GM12878 (cell line): ENCODE measurements around the gene PTX4. TPM values are rescaled to one million over a fixed set of nuclear protein-coding genes. Genes with fewer than 3 reads are reported as not detected.

ENCODE experiments used
- ATAC-seq: fragments of 200-7000 bp; cut with Tn5 transposase; 3 replicates; pipeline ENCODE4 v1.9.1; 2020; ENCODE audit warnings: mild to moderate bottlenecking, moderate library complexity
- BruUV-seq: library from RNA; stranded (reverse); fragments of 400-500 nt; replicated peaks from 2 replicates; lab custom pipeline; 2021; lab: Mats Ljungman, UMichigan
- CTCF ChIA-PET: fragments of 300-600 bp; sonication (Branson Sonifier 250); formaldehyde crosslinking; extraction: SDS; loops from one replicate; lab custom pipeline; 2021; ENCODE audit warnings: inconsistent platforms; lab: Yijun Ruan, JAX
- POLR2A ChIA-PET: fragments of 350-600 bp; formaldehyde crosslinking; extraction: SDS; loops from one replicate; lab custom pipeline; 2021; ENCODE audit warnings: inconsistent platforms; lab: Charles Lee
- RAD21 ChIA-PET: fragments of 300-600 bp; sonication (Branson Sonifier 250); formaldehyde crosslinking; loops from one replicate; lab custom pipeline; 2023; ENCODE audit warnings: antibody characterized with exemption; ENCODE audit not compliant: unreplicated experiment; lab: Charles Lee
- SMC1A ChIA-PET: fragments of 300-600 bp; sonication (Branson Sonifier 250); formaldehyde crosslinking; loops from one replicate; lab custom pipeline; 2023; ENCODE audit not compliant: unreplicated experiment, uncharacterized antibody; lab: Charles Lee
- DNase-seq: peaks from one replicate; pipeline ENCODE4 v3.0.0-alpha.2; 2011; ENCODE audit warnings: low read depth, low spot score
- FAIRE-seq: peaks from 3 replicates; lab custom pipeline; 2011; peaks lifted over from hg19 to GRCh38; lab: Jason Lieb, UNC
- H2AFZ ChIP-seq: 2 replicates; pipeline ENCODE4 v1.6.0; 2011; ENCODE audit warnings: low read depth, low read length, control low read depth; ENCODE audit not compliant: control insufficient read depth
- H3K27ac ChIP-seq: 2 replicates; pipeline ENCODE4 v1.5.1; 2011; ENCODE audit warnings: control low read depth; ENCODE audit not compliant: control insufficient read depth, insufficient read depth
- H3K27me3 ChIP-seq, 2 experiments: replicated peaks in 1 of 2; 2 replicates each; pipeline versions ENCODE4 v1.6.0 to v1.6.1; 2011; ENCODE audit warnings: low read length in 1 of 2; ENCODE audit not compliant: control insufficient read depth in 2 of 2, insufficient read depth in 2 of 2
- H3K36me3 ChIP-seq, 2 experiments: 2 replicates each; pipeline ENCODE4 v1.5.1; 2011; ENCODE audit warnings: low read length in 1 of 2; ENCODE audit not compliant: control insufficient read depth in 2 of 2, insufficient read depth in 2 of 2
- H3K4me1 ChIP-seq: 2 replicates; pipeline ENCODE4 v1.6.1; 2011; ENCODE audit warnings: mild to moderate bottlenecking, low read length, moderate library complexity, mixed read lengths; ENCODE audit not compliant: control insufficient read depth, insufficient read depth
- H3K4me2 ChIP-seq: 2 replicates; pipeline ENCODE4 v1.6.0; 2011; ENCODE audit warnings: control low read depth; ENCODE audit not compliant: control insufficient read depth, insufficient read depth
- H3K4me3 ChIP-seq: fragments of 200-600 bp; sonication (generic); 2 replicates; pipeline ENCODE4 v1.5.1; 2016
- H3K79me2 ChIP-seq: 2 replicates; pipeline ENCODE4 v1.6.0; 2011; ENCODE audit warnings: low read length; ENCODE audit not compliant: control insufficient read depth, insufficient read depth
- H3K9ac ChIP-seq: 2 replicates; pipeline ENCODE4 v1.8.0; 2011; ENCODE audit warnings: low read length, control low read depth, mixed read lengths; ENCODE audit not compliant: control insufficient read depth, insufficient read depth
- H3K9me3 ChIP-seq: replicated peaks from 3 replicates; pipeline ENCODE4 v1.5.1; 2011; ENCODE audit warnings: mild to moderate bottlenecking, low read length; ENCODE audit not compliant: control insufficient read depth, insufficient read depth
- H4K20me1 ChIP-seq: 2 replicates; pipeline ENCODE4 v1.6.0; 2011; ENCODE audit not compliant: control insufficient read depth, insufficient read depth
- DPF2 ChIP-seq: fragments of 450-650 bp; IDR thresholded peaks from 2 replicates; pipeline ENCODE4 v1.6.1; 2017; ENCODE audit warnings: mild to moderate bottlenecking
- E4F1 ChIP-seq: fragments of 450-650 bp; IDR thresholded peaks from 2 replicates; pipeline ENCODE4 v1.6.1; 2018; ENCODE audit warnings: borderline replicate concordance, mild to moderate bottlenecking; ENCODE audit not compliant: partially characterized antibody
- ETV6 ChIP-seq, 2 experiments: fragments of 450-650 bp in 1 of 2; IDR thresholded peaks in 1 of 2; conservative IDR thresholded peaks in 1 of 2; 2 replicates each; pipeline ENCODE4 v1.6.1; 2014; ENCODE audit warnings: antibody characterized with exemption in 1 of 2, borderline replicate concordance in 1 of 2, low read depth in 1 of 2, mild to moderate bottlenecking in 1 of 2, moderate library complexity in 1 of 2
- FOS ChIP-seq: IDR thresholded peaks from 3 replicates; pipeline ENCODE4 v1.6.1; 2011; ENCODE audit warnings: borderline replicate concordance; ENCODE audit not compliant: insufficient read length; ENCODE audit errors: extremely low read depth
- HCFC1 ChIP-seq: fragments of 150-350 bp; IDR thresholded peaks from 2 replicates; pipeline ENCODE4 v1.6.1; 2014; ENCODE audit warnings: low read length
- KLF5 ChIP-seq: fragments of 450-650 bp; IDR thresholded peaks from 2 replicates; pipeline ENCODE4 v1.6.1; 2014; ENCODE audit warnings: mild to moderate bottlenecking; ENCODE audit not compliant: partially characterized antibody
- LARP7 ChIP-seq: fragments of 450-650 bp; IDR thresholded peaks from 2 replicates; pipeline ENCODE4 v1.6.1; 2017; ENCODE audit warnings: mild to moderate bottlenecking
- MYB ChIP-seq: fragments of 150-350 bp; IDR thresholded peaks from 2 replicates; pipeline ENCODE4 v1.6.1; 2014; ENCODE audit warnings: mild to moderate bottlenecking, low read depth, low read length, borderline replicate concordance
- PBX3 ChIP-seq: IDR thresholded peaks from 2 replicates; pipeline ENCODE4 v1.6.1; 2011; ENCODE audit warnings: mild to moderate bottlenecking, low read depth, low read length, moderate library complexity; ENCODE audit not compliant: insufficient replicate concordance
- PML ChIP-seq: IDR thresholded peaks from 2 replicates; pipeline ENCODE4 v1.6.1; 2012; ENCODE audit warnings: low read length, inconsistent platforms
- RBBP5 ChIP-seq: fragments of 200-600 bp; sonication (generic); conservative IDR thresholded peaks from 2 replicates; pipeline ENCODE4 v1.6.1; 2016
- WRNIP1 ChIP-seq: IDR thresholded peaks from 2 replicates; pipeline ENCODE4 v1.6.1; 2011; ENCODE audit warnings: low read depth, low read length, improper control_type of control experiment, borderline replicate concordance
- ZBTB33 ChIP-seq: fragments of 450-650 bp; IDR thresholded peaks from 2 replicates; pipeline ENCODE4 v1.6.1; 2017; ENCODE audit warnings: mild to moderate bottlenecking
- ZNF592 ChIP-seq: fragments of 450-650 bp; IDR thresholded peaks from 2 replicates; pipeline ENCODE4 v1.6.1; 2017; ENCODE audit warnings: mild to moderate bottlenecking, moderate library complexity
- WGBS: methylation state at CpG from one replicate; pipeline ENCODE4 v1.1.6; 2016; ENCODE audit warnings: low lambda C conversion rate; ENCODE audit not compliant: insufficient replicate concordance, insufficient coverage; ENCODE audit errors: missing lambda C conversion rate; 5-methylcytosine and 5-hydroxymethylcytosine counted together
- in situ Hi-C: fragments of 300-500 bp; cut with MboI; formaldehyde crosslinking; loops from 9 replicates; pipeline ENCODE4 v1.14.3; 2018; ENCODE audit warnings: mixed read lengths
- intact Hi-C: fragments of 100-400 bp; cut with micrococcal nuclease; formaldehyde crosslinking; loops from one replicate; pipeline ENCODE4 v1.14.2; 2022; ENCODE audit not compliant: unreplicated experiment
- polyA plus RNA-seq, 11 experiments: library from polyadenylated mRNA; depleted of rRNA in 4 of 11; unstranded in 6 of 11; stranded (reverse) in 5 of 11; fragments of >200 nt; fragmentation: Nextera tagmentation in 4 of 11; fragmentation: Illumina TruSeq in 1 of 11; extraction: Ambion mirVana in 4 of 11; extraction: Trizol in 1 of 11; gene quantifications; 1 replicate in 1 of 11; 2 replicates in 10 of 11; pipeline versions ENCODE4 v1.2.1 to v1.2.3, GENCODE V29; 2011 to 2016; ENCODE audit warnings: inconsistent platforms in 2 of 11, missing spikeins in 2 of 11, low read depth in 1 of 11
- total RNA-seq, 4 experiments: library from RNA; depleted of rRNA in 3 of 4; stranded (reverse); fragments of >200 nt in 3 of 4; fragmentation: Illumina TruSeq in 1 of 4; extraction: Trizol in 1 of 4; gene quantifications; 2 replicates each; pipeline versions ENCODE4 v1.2.1 to v1.2.3, GENCODE V29; 2013 to 2021

The PTX4 gene
- total and polyA plus RNA-seq, 10 of the 15 experiments (the other 5 are each of a cell fraction or from before 2014, with no cell fraction given) = not detected

- intact Hi-C loops = no loop called here
- CTCF ChIA-PET = interaction anchor here (0.6 kb wide), 1 partner anchor 493 kb away, joined by 4 read pairs; no protein-coding TSS in a partner anchor
- TF ChIP-seq KLF5 (no peak), MYB (no peak), ETV6 (conservative IDR thresholded peaks at IDR 0.05 in 1 of 2, IDR thresholded peaks at IDR 0.05 in 1 of 2; ENCODE audit: borderline replicate concordance in 1 of 2, low read depth in 1 of 2) (no peak), PML (no peak), DPF2 (no peak), PBX3 (no peak), FOS (no peak), HCFC1 (no peak), E4F1 (no peak), RBBP5 (no peak), ZNF592 (no peak), ZBTB33 (no peak), WRNIP1 (no peak), LARP7 (no peak)
Measured at GRCh38 chr16:1464196-1464893, 24.4 kb downstream of the PTX4 start.

More at GRCh38 chr16:1464196-1464893, 24.4 kb downstream of the PTX4 start:
- Histone ChIP-seq H2AFZ (no peak overlapping the region), H3K27ac (no peak overlapping the region), H3K4me2 (no peak overlapping the region), H3K9ac (no peak overlapping the region), H4K20me1 (no peaks in the 10 kb centered on the region), H3K79me2 (peaks cover 14% of the 10 kb centered on the region), H3K4me1 (no peaks in the 10 kb centered on the region), H3K27me3 (no peaks in the 10 kb centered on the region), H3K36me3 (peaks cover 0 to 10% of the 10 kb centered on the region in 2 experiments; a peak in 2 of 4 replicates), H3K9me3 (no peaks in the 10 kb centered on the region), H3K4me3 (no peak overlapping the region)
- no TSS peak for BruUV-seq
- in situ Hi-C loops = no loop called here
- ChIA-PET SMC1A (interaction anchor here (0.9 kb wide), 1 partner anchor 101 kb away, joined by 4 read pairs; no protein-coding TSS in a partner anchor), RAD21 (no interaction called here), POLR2A (no interaction called here)
- WGBS = 86% methylated on average over 31 of the region's 41 CpGs
- FAIRE-seq (no peak), DNase-seq (no peak), ATAC-seq (no peak)
